Measurements from ENCODE around the gene TIMM10.
A peak's percentile ranks its signal among the peaks of the same experiment; 100 is the strongest.

Gene TIMM10

DNA sequence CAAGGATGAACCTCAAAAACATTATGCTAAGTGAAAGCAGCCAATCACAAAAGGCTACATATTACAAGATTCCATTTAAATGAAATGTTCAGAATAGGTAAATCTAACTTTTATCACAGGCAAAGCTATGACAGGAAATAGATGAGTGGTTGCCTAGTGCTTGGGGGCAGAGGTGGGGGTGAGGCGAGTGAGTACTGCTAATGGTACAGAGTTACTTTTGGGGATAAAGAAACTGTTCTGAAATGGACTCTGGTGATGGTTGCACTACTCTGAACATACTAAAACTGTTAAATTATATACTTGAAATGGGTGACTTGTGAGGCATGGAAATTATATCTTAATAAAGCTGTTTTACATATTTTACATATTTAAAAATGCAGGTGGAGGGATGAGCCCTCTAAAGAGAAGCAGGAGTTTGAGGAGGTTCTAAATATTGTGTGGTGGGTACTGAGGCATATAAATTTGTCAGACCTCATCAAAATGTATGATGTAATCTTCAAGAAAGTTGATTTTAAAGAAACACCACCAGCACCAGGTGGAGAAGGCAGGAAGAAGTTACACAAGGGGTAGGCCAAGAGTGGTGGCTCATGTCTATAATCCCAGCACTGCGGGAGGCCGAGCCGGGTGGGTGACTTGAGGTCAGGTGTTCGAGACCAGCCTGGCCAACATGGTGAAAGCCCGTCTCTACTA is 18.7 kb downstream of the TIMM10 start:
- no peak overlapping the region for H3K4me3 ChIP-seq
- H3K27ac ChIP-seq: no peak overlapping the region

DNA sequence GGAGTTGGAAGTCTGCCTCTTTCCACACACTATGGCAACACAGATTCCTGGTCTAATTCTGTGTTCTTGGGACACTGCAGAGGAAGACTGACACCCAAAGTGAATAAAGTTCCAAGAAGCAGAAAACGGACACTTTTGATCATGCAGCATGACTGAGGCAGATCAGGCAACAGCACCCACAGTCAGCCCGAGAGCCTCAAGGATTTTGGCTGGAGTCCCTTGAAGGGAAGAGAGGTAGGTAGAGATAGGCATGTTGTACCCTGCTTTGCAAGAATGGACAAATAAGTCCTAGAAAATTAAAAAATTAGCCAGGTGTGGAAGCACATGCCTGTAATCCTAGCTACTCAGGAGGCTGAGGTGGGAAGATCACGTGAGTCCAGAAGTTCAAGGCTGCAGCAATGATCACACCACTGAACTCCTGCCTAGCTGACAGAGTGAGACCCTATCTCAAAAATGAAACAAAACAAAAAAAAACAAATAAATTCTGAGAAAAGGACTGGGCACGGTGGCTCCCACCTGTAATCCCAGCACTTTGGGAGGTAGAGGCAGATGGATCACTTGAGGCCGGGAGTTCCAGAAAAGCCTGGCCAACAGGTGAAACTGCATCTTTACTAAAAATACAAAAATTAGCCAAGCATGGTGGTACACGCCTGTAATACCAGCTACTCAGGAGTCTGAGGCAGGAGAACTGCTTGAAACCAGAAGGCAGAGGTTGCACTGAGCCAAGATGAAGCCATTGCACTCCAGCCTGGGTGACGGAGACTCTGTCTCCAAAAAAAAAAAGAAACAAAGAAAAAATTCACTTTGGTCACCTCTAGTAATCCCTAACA is 22.0 kb downstream of the TIMM10 start:
- Histone ChIP-seq H3K4me3 (no peak overlapping the region), H3K27ac (no peak overlapping the region)

DNA sequence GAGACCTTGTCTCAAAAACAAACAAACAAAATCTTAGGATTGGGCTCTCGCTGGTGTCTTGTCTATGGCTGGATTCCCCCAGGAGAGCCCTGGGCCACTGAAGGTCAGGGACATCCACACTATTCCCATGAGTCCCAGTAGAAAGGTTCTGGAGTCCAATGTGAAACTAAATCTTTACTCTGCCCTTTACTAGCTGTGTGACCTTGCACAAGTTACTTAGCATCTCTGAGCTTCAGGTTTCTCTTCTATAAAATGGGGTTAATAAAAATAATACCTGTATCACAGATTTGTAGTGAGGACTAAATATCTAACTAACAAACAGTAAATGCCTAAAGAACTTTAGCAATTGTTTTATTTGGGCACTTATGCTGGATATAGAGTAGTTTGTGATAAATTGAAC is 24.0 kb downstream of the TIMM10 start:
- no peak overlapping the region for H3K27ac ChIP-seq

DNA sequence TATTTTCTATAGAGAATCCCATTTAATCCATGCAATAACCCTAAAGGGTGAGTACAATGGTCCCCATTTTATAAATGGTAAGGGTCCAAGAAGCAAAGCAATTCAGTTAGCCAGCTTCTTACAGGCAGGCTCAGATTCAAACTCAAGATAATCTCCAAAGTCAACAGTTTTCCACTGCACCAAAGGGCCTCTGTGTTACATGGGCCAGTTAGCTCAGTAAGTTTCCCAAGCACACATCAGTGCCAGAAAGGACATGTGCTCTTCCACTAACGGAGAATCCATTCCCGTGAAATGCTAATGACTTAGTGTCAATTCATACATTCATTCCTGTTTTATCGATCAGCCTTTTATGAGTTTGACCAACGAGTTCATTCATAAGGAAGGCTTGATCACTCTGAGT is 26.0 kb downstream of the TIMM10 start:
- no peak overlapping the region for H3K4me3 ChIP-seq
- no peak overlapping the region for H3K27ac ChIP-seq

More for the DNA sequence above, 24.0 kb downstream of the TIMM10 start:
- H3K4me3 ChIP-seq: no peak overlapping the region

DNA sequence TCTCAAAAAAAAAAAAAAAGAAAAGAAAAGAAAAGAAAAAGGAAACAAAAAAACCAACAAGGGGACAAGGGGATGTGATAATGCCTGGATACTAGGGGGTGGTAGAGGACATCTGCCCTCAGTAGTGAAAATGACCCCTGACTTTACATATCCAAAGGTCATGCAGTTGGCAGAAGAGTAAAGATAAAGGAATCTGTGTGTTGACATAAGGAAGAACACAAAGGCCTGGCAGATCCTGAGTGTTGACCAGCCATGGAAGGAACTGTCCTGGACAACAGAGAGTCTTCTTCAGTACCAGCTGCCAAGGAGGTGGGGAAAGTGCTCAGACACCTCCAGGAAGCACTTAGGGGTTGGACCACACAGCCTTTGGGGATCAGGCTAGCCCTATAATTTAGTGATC is 27.7 kb downstream of the TIMM10 start:
- no peak overlapping the region for H3K27ac ChIP-seq
- H3K4me3 ChIP-seq: no peak overlapping the region

DNA sequence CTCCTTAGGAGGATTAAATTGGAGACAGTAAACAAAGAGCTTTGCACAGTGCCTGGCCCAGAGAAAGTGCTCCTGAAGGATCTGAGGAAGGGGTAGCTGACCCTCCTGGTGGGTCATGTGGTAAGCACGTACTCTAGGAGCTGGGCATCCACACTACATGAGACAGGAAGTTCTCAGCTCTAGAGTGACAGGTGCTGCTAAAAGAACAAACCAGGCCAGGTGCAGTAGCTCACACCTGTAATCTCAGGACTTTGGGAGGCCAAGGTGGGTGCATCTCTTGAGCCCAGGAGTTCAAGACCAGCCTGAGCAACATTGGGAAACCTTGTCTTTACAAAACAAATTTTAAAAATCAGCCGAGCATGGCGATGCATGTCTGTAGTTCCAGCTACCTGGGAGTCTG is 28.2 kb downstream of the TIMM10 start:
- Histone ChIP-seq H3K4me3 (no peak overlapping the region), H3K27ac (no peak overlapping the region)

DNA sequence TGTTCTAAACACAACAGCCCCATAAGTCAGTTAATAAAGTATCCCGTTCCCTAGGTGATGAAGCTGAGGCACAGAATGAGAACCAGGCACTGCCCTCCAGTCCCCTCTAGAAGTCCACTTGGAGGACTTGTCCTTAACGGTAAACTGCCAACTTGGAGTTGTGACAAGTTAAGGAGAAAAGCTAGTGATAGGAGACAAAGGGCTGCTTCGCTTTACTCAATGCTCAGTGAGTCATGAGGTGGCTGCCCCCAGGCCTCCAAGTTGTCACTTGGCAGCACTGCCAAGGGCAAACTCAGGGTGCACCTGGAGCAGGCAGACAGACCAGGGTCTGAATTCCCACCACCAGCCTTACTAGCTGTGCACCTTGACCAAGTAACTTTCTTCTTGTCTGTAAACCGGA is 28.6 kb downstream of the TIMM10 start:
- H3K27ac ChIP-seq: no peak overlapping the region
- H3K4me3 ChIP-seq: no peak overlapping the region

DNA sequence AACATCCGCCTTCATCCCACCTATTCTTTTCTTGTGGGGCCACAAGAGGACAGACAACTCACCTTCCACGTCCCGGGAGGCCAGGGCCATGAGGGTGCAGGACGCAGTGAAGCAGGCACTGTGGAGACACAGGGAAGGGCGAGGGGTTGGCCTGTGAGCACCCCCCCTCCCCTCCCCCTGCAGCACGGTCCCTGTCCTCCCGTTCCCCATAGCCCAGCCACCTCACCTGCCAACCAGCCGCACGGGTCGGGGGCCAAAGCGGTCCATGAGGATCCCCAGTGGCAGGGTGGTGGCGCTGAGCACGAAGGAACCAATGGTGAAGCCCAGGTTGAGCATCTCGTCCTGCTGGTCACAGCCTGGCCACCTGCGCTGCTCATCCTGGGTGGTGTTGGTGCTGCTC is 29.6 kb downstream of the TIMM10 start:
- no peak overlapping the region for H3K4me3 ChIP-seq
- H3K27ac ChIP-seq: no peak overlapping the region

DNA sequence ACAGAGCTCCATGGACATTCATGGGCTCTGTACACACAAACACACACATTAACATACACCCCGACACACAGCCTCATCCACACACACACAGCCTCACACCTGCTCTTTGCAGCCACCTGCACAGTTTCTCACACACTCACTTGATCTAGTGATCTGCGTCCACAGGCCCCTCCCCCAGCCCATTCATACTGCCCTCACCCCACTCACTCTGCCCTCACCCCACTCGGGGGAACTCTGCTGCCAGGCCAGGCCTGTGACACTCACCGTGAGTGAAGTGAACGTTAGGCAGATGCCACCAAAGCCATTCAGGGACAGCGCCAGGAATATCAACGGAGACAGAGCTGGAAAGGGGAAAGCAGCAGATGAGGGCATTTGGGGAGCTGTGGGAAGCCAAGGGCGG is 30.0 kb downstream of the TIMM10 start:
- no peak overlapping the region for H3K4me3 ChIP-seq
- no peak overlapping the region for H3K27ac ChIP-seq

DNA sequence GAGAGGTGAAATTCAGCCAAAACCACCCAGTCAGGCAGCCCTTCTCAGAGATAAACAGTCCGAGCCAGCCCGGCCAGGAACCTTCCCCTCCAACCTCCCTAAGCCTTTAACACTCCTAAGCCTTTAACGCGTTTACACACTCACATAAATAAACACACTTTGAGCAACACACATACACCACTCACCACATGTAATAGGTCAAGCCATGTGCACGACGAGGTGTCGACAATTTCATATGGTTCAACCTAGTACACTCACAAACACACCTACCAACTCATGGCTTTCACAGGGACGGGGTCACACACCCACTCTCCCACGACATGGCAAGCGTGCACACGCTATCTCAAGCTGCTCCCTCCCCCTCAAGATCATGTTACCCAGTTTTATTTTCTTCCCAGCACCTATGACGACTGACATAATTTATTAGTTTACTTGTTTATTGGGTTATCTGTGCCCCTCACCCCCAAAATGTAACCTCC is 30.5 kb downstream of the TIMM10 start:
- Histone ChIP-seq H3K27ac (peak overlapping the region in 8 of 21 experiments; percentile 4 to 64 (median 52)), H3K4me3 (peak overlapping the region in 5 of 7 experiments; percentile 2 to 32 (median 16))

DNA sequence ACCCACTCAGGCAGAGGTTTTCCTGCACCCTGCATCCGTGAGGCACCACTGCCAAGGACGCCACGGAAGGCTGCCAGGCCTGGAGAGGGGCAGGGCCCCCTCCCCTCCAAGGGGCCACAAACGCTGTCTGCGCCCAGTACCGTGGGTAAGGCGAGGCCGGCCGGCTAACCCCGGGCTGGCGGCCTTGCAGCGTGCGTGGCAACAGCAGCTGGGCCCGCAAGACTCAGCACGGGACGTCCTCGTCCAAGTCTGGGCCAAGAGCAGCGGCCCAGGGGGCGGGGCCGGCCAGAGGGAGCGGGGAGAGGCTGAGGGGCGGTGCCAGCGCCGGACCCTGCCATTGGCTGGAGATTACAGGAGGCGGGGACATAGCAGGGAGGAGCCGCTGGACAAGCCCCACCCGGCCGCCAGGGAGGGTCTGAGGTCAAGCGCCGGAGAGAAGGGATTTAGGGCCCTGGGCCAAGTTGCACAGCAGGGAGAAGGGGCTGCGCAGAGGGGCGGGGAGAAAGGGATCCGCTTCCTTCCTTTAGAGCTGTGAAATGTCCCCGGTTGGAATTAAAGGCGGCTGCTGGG is 31.1 kb downstream of the TIMM10 start:
- Histone ChIP-seq H3K4me3 (peak overlapping the region in 5 of 7 experiments; percentile 2 to 32 (median 16)), H3K27ac (peak overlapping the region in 9 of 21 experiments; percentile 4 to 64 (median 51))

DNA sequence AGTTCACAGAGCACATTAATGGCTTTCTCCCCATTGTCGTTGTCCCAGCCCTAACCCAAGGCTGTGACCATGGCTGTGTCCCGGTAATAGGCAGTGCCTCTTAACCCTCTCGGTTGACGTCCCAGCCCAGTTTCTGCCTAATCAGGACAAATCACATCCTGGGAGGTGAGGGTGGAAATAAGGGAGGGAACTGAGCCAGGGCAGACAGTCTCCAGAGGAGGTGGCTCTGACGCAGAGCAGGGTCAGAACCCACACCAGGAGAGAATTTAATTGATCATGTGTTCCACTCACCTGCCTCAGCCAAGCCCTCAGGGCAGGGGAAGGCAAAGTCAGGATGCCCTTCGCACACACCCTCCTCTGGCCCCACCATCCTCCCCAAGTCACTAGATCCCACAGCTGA is 32.0 kb downstream of the TIMM10 start:
- Histone ChIP-seq H3K4me3 (no peak overlapping the region), H3K27ac (no peak overlapping the region)

DNA sequence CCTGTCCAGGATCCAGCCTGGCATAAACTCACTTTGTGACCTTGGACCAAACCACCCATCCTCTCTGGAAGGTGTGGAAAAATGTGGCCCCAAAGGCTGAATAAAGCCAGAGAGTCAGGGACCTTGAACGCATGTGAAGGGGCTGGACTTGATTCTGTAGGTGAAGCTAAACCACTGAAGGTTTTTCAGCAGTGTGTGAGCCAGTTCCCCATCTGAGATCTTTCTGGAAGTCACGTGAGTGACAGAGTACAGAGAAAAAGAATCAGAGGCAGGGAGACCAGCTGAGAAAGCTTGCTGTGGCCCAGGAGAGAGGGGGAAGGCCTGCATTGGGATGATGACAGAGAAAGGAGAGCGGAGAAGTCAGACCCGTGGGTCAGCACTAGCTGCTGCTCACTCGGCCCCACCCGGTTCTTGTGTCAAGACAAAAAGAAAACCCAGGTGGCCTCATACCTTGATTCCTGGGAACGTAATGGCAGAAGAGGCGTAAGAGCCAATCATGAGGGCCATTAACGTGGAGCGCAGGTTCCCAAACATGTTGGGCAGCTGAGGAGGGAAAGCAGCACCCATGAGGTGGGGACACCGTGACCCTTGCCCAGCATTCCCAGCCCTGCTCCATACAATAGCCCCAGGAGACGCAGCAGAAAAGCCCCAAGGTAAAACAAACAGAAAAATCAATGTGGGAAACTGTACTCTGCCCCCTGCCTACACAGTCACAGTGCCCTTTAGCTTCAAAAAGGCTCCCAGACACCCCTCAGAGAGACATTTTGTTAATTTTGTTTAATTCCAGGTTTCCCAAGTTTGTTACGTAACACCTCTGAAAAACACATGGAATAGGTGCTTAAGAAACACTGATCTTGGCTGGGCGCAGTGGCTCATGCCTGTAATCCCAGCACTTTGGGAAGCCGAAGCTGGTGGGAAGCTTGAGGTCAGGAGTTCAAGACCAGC is 33.0 kb downstream of the TIMM10 start:
- Histone ChIP-seq H3K4me3 (no peak overlapping the region), H3K27ac (no peak overlapping the region)

DNA sequence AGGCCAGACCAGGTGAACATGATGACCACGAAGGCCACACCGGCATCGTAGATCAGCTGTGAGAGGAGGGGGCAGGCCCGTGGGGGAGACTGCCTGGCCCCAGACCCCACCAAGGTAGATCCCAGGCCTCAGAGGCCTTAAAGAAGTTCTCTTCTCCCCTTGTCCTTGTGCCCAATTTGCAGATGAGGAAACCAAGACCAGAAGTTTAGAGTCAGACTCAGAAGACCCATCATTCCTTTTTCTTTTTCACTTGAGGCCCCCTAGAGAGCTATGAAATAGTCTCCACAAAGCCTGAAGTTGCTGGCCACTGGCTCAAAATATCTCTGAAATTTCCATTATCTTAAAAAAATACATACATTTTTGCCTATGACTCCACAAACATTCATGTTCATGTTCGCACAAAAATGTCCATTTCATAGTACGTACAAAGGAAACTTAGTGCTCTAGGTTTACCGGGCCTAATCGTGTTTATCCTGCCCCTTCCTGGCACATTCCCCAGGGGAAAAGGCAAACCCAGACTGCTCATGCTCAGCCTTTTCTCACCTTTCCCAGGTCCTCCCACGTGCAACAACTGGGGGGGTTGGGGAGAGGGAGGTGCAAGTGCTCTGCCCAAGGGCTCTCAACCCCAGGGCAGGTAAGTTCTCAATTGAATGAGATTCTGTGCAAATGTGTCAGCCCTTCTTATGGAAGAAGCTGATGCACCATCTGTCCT is 34.3 kb downstream of the TIMM10 start:
- no peak overlapping the region for H3K27ac ChIP-seq
- no peak overlapping the region for H3K4me3 ChIP-seq

DNA sequence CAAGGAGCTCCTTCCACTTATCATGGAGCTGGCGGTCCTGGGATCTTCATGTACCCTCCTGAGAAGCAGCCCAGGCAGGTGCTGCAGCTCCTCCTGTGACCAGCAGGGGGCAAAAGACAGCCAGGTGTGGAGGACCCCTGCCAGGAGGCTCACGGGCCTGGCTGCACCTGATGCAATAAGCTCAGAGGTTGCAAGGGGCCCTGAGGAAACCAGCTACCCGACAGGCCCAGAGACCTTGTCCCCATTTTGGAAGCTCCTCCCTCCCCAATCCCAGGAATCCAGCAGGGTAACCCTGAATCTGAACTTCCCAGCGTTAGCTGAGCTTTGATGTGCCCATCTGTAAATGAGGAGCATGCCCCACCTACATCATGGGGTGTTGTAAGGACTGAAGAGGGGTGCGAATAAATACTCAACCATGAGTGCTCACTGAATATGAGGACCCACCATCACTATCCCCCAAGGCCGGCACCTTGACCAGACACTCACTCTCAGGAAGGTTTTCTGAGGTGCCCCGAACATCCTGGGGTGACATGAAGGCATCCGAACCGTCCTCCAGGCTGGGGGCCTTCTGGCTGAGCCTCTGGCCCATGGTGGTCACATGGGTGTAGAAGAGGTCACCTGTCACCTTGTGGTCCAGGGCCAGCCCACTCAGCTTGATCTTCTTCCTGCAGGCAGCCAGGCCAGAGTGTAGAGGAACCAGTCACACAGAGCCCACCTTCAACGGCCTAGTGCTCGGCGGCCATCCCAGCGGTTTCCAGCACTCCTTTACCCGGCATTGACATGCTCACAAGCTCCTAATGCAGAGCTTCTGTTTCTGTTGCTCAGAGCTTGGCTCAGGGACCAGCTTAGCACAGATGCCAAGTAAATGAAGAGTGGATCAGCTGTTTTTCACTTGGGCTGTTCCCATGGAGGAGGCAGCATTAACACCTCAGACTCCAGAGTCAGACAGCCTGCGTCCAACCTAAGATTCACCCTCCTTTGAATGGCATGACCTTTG is 36.7 kb downstream of the TIMM10 start:
- Histone ChIP-seq H3K27ac (no peak overlapping the region), H3K4me3 (no peak overlapping the region)

DNA sequence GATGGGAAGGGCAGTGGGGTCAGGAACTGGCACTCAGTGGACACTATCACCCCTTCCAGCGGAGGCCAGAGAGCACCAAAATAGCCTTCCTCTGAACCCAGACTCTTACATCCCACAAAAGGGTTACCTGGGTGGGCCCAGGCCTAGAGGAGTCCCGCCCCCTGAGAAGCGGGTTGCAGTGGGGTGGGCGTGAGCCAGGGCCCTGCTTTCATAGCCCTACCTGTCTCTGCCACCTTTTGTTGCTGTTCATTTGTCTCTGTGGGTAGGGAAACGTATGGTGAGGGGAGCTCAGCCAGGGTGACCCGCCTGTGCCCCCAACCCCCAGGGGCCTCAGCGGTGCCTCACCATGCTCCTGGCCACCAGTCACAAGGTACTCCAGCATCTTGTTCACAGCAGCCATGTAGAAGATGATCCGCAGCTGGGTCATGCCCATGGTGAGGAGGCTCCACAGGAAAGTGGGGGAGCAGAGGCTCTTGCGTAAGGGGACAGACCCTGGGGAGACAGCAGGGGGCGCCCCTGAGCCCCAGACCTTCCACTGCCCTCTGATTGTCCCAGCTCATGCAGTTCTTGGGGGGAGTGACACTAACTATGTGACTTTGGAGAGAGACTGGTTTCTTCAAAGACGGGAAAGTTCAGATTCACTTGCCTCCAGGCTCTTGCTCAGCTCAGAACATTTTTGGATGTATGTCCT is 39.0 kb downstream of the TIMM10 start:
- Histone ChIP-seq H3K4me3 (no peak overlapping the region), H3K27ac (no peak overlapping the region)
